CD14-positive monocyte (primary cell): Measurements from ENCODE around the gene CFAP90. TPM values are rescaled to one million over a fixed set of nuclear protein-coding genes. Genes with fewer than 3 reads are reported as not detected.
A peak's percentile ranks its signal among the peaks of the same experiment; 100 is the strongest.

Experiments
- DNase-seq, 3 donors: peaks; one replicate each; pipeline ENCODE4 v3.0.0-alpha.2; 2011 to 2022
- H2AFZ ChIP-seq: 2 replicates; pipeline ENCODE4 v1.6.0; 2012; ENCODE audit warnings: mild to moderate bottlenecking, low read depth, low read length, inconsistent platforms; ENCODE audit not compliant: insufficient read depth, poor library complexity, severe bottlenecking
- H3K27ac ChIP-seq, 2 donors: 1 replicate in 1 of 2; 2 replicates in 1 of 2; pipeline ENCODE4 v1.5.1; 2012 to 2013; ENCODE audit warnings: low read length in 2 of 2, control low read depth in 1 of 2, inconsistent platforms in 1 of 2, low read depth in 1 of 2, mild to moderate bottlenecking in 1 of 2
- H3K27me3 ChIP-seq, 2 donors: one replicate each; pipeline versions ENCODE4 v1.6.0 to v1.6.1; 2011 to 2013; ENCODE audit warnings: low read length in 2 of 2; ENCODE audit not compliant: control insufficient read depth in 2 of 2, insufficient read depth in 2 of 2
- H3K36me3 ChIP-seq, 2 donors: replicated peaks in 1 of 2; 1 replicate in 1 of 2; 2 replicates in 1 of 2; pipeline versions ENCODE4 v1.5.1 to v1.6.1; 2012 to 2013; ENCODE audit warnings: low read length in 2 of 2, control low read depth in 1 of 2, inconsistent platforms in 1 of 2, mild to moderate bottlenecking in 1 of 2; ENCODE audit not compliant: insufficient read depth in 2 of 2, control insufficient read depth in 1 of 2
- H3K4me1 ChIP-seq, 2 donors: 1 replicate in 1 of 2; 2 replicates in 1 of 2; pipeline versions ENCODE4 v1.5.1 to v1.6.1; 2012 to 2013; ENCODE audit warnings: low read length in 2 of 2, control low read depth in 1 of 2, inconsistent platforms in 1 of 2, mild to moderate bottlenecking in 1 of 2, moderate library complexity in 1 of 2; ENCODE audit not compliant: insufficient read depth in 2 of 2, control insufficient read depth in 1 of 2
- H3K4me2 ChIP-seq: replicated peaks from 2 replicates; pipeline ENCODE3; 2012; ENCODE audit warnings: low read length, moderate library complexity, mild to moderate bottlenecking; ENCODE audit not compliant: poor library complexity, severe bottlenecking; ENCODE audit errors: extremely low read depth
- H3K4me3 ChIP-seq, 3 experiments: fragments of 200-600 bp in 1 of 3; sonication (generic) in 1 of 3; replicated peaks in 1 of 3; 1 replicate in 2 of 3; 2 replicates in 1 of 3; pipeline ENCODE4 v1.5.1; 2011 to 2013; ENCODE audit warnings: low read length in 3 of 3, mild to moderate bottlenecking in 3 of 3, control low read depth in 2 of 3, low read depth in 2 of 3, inconsistent platforms in 1 of 3, moderate library complexity in 1 of 3
- H3K79me2 ChIP-seq: 2 replicates; pipeline ENCODE4 v1.6.0; 2012; ENCODE audit warnings: mild to moderate bottlenecking, control low read depth, inconsistent platforms, low read length, moderate library complexity; ENCODE audit not compliant: insufficient read depth
- H3K9ac ChIP-seq: 2 replicates; pipeline ENCODE4 v1.6.0; 2017; ENCODE audit warnings: low read length, mild to moderate bottlenecking; ENCODE audit not compliant: insufficient read depth, poor library complexity, severe bottlenecking
- H3K9me3 ChIP-seq, 2 donors: replicated peaks in 1 of 2; 1 replicate in 1 of 2; 2 replicates in 1 of 2; pipeline versions ENCODE4 v1.5.1 to v1.6.1; 2012 to 2013; ENCODE audit warnings: low read length in 2 of 2, control low read depth in 1 of 2; ENCODE audit not compliant: control insufficient read depth in 1 of 2, insufficient read depth in 1 of 2
- H4K20me1 ChIP-seq: 2 replicates; pipeline ENCODE4 v1.6.0; 2012; ENCODE audit warnings: mild to moderate bottlenecking, low read length, control low read depth, moderate library complexity; ENCODE audit not compliant: insufficient read depth
- H3K27ac Mint-ChIP-seq, 7 donors: one replicate each; pipeline ENCODE4 v1.8.0; 2020; ENCODE audit warnings: mild to moderate bottlenecking in 7 of 7, mixed read lengths in 7 of 7, moderate library complexity in 6 of 7, inconsistent platforms in 2 of 7
- H3K27me3 Mint-ChIP-seq, 3 donors: one replicate each; pipeline ENCODE4 v1.8.0; 2021 to 2022; ENCODE audit warnings: low read depth in 3 of 3, mild to moderate bottlenecking in 3 of 3, mixed read lengths in 3 of 3, moderate library complexity in 3 of 3, inconsistent platforms in 1 of 3
- H3K36me3 Mint-ChIP-seq, 2 donors: one replicate each; pipeline ENCODE4 v1.8.0; 2020; ENCODE audit warnings: mixed read lengths in 2 of 2, inconsistent platforms in 1 of 2, mild to moderate bottlenecking in 1 of 2
- H3K4me1 Mint-ChIP-seq: one replicate; pipeline ENCODE4 v1.8.0; 2020; ENCODE audit warnings: mild to moderate bottlenecking, mixed read lengths
- H3K4me3 Mint-ChIP-seq, 2 donors: one replicate each; pipeline ENCODE4 v1.8.0; 2020; ENCODE audit warnings: mild to moderate bottlenecking in 2 of 2, mixed read lengths in 2 of 2, moderate library complexity in 1 of 2
- H3K9me3 Mint-ChIP-seq, 7 donors: one replicate each; pipeline ENCODE4 v1.8.0; 2020 to 2022; ENCODE audit warnings: mixed read lengths in 7 of 7, mild to moderate bottlenecking in 6 of 7, moderate library complexity in 6 of 7, inconsistent platforms in 2 of 7
- WGBS: methylation state at CpG from one replicate; pipeline ENCODE4 v1.1.5; 2013; ENCODE audit warnings: missing lambda C conversion rate; ENCODE audit not compliant: insufficient coverage; 5-methylcytosine and 5-hydroxymethylcytosine counted together
- intact Hi-C, 2 donors: fragments of 100-400 bp; cut with micrococcal nuclease; formaldehyde crosslinking; loops; one replicate each; pipeline versions ENCODE4 v1.15.0 to v1.15.1; 2023
- polyA plus RNA-seq, 3 donors: library from polyadenylated mRNA; depleted of rRNA in 1 of 3; unstranded in 2 of 3; stranded (reverse) in 1 of 3; fragments of 300-500 nt in 2 of 3; fragments of >200 nt in 1 of 3; fragmentation: Illumina TruSeq in 2 of 3; gene quantifications; 1 replicate in 2 of 3; 2 replicates in 1 of 3; pipeline ENCODE4 v1.2.3, GENCODE V29; 2012 to 2021
- TF ChIP-seq, protein P1 (sequence below): fragments of 200-600 bp; IDR thresholded peaks from one replicate; pipeline ENCODE4 v1.8.0; 2022; ENCODE audit warnings: antibody characterized with exemption, mild to moderate bottlenecking

Gene CFAP90
- polyA plus RNA-seq, 3 donors: not detected

DNA sequence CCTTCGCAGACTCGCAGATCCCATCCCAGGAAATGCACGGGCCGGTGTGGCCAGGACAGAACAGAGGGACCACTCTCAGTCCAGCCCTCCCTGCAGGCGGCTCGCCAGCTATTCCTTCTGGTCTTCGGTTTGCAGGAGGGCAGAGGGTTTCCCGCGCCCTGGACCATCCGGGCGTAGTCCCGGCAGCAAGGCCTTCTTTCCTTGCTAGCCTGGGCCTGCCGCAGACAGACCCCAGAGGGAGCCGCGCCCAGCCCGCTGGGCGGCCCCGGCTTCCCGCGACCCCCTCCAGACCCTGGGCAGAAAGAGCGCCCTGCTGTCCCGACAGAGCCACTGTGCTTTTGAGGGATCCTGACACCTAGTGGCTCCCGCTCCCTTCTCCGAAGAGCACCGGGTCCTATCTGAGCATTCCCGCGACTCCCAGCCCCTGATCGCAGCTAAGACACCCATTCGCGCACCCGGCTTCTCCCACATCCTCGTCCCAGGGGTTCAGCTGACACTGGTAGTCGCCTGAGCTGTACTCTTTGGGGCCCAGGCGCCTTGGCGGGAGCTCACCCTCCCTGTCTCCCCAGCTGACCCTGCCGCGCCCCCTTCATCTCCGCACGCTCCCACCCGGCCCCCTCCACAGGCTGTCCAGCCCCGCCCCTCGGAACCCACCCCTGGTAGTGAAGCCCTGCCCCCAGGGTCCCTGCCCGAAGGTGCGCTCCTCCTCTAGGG is 1.1 kb downstream of the CFAP90 start:
- Histone ChIP-seq H3K9ac (no peak overlapping the region), H4K20me1 (no peaks in the 10 kb centered on the region), H3K36me3 (no peaks in the 10 kb centered on the region), H3K79me2 (no peaks in the 10 kb centered on the region), H3K4me2 (peak overlapping the region; percentile 26), H3K9me3 (peaks cover 0 to 15% of the 10 kb centered on the region in 2 donors), H3K4me1 (peaks cover 8 to 11% of the 10 kb centered on the region in 2 donors), H3K27me3 (peaks cover 50 to 67% of the 10 kb centered on the region in 2 donors), H3K27ac (no peak overlapping the region), H2AFZ (peak overlapping the region; percentile 13), H3K4me3 (no peak overlapping the region)
- peak overlapping the region in 1 of 7 donors; percentile 49 for H3K27ac Mint-ChIP-seq
- peaks cover 43 to 67% (median 63%) of the 10 kb centered on the region in 3 donors for H3K27me3 Mint-ChIP-seq
- peaks cover 2 to 26% (median 21%) of the 10 kb centered on the region in 7 donors for H3K9me3 Mint-ChIP-seq
- 3% methylated on average over 40 of the region's 44 CpGs for WGBS
- TF ChIP-seq, protein P1, sequence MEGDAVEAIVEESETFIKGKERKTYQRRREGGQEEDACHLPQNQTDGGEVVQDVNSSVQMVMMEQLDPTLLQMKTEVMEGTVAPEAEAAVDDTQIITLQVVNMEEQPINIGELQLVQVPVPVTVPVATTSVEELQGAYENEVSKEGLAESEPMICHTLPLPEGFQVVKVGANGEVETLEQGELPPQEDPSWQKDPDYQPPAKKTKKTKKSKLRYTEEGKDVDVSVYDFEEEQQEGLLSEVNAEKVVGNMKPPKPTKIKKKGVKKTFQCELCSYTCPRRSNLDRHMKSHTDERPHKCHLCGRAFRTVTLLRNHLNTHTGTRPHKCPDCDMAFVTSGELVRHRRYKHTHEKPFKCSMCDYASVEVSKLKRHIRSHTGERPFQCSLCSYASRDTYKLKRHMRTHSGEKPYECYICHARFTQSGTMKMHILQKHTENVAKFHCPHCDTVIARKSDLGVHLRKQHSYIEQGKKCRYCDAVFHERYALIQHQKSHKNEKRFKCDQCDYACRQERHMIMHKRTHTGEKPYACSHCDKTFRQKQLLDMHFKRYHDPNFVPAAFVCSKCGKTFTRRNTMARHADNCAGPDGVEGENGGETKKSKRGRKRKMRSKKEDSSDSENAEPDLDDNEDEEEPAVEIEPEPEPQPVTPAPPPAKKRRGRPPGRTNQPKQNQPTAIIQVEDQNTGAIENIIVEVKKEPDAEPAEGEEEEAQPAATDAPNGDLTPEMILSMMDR: no peak
- intact Hi-C loops: no loop called here
- peaks cover 0 to 2% of the 10 kb centered on the region in 2 donors for H3K36me3 Mint-ChIP-seq
- DNase-seq: no peak
- H3K4me1 Mint-ChIP-seq: peaks cover 11% of the 10 kb centered on the region
- peak overlapping the region; percentile 63 to 80 for H3K4me3 Mint-ChIP-seq

GRCh38 chr5:7848296-7848695 is 2.6 kb downstream of the CFAP90 start:
- H3K27ac Mint-ChIP-seq: no peak overlapping the region
- peaks cover 43 to 71% (median 68%) of the 10 kb centered on the region in 3 donors for H3K27me3 Mint-ChIP-seq
- no peak overlapping the region for H3K27ac ChIP-seq
- H3K9ac ChIP-seq: no peak overlapping the region
- DNase-seq: no peak
- intact Hi-C loops: no loop called here
- peaks cover 50 to 67% of the 10 kb centered on the region in 2 donors for H3K27me3 ChIP-seq
- 87% methylated on average over 2 of the region's 2 CpGs for WGBS
- no peak overlapping the region for H2AFZ ChIP-seq
- H3K9me3 Mint-ChIP-seq: peaks cover 2 to 23% (median 18%) of the 10 kb centered on the region in 7 donors
- TF ChIP-seq, protein P1: no peak
- H3K4me1 ChIP-seq: peaks cover 8 to 11% of the 10 kb centered on the region in 2 donors
- H4K20me1 ChIP-seq: no peaks in the 10 kb centered on the region
- no peaks in the 10 kb centered on the region for H3K79me2 ChIP-seq
- no peak overlapping the region for H3K4me2 ChIP-seq
- H3K4me3 Mint-ChIP-seq: peak overlapping the region in 1 of 2 donors; percentile 60
- no peaks in the 10 kb centered on the region for H3K36me3 ChIP-seq
- H3K36me3 Mint-ChIP-seq: peaks cover 0 to 2% of the 10 kb centered on the region in 2 donors
- peaks cover 0 to 15% of the 10 kb centered on the region in 2 donors for H3K9me3 ChIP-seq
- H3K4me3 ChIP-seq: no peak overlapping the region
- peaks cover 11% of the 10 kb centered on the region for H3K4me1 Mint-ChIP-seq
